ENCODE data around the gene CREBL2.

DNA sequence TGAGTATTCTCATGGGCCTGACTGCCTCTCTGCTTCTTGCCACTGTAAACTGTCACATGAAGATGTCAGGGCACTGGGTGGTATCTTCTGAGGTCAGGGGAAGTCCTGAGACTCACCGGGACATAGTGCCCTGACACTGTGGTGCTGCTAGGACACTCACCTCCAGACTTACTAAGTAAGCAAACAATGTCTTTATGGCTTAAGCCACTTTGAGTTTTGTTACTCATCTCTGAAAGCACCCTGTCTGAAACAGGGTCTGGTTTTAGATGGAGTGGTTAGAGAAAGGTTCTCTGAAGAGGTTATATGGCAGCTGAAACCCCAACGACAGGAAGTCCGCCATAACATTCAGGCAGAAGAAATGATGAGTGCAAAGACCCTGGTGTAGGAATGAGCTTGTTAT, 61.6 kb downstream of the CREBL2 start:
- TF ChIP-seq, protein P1, sequence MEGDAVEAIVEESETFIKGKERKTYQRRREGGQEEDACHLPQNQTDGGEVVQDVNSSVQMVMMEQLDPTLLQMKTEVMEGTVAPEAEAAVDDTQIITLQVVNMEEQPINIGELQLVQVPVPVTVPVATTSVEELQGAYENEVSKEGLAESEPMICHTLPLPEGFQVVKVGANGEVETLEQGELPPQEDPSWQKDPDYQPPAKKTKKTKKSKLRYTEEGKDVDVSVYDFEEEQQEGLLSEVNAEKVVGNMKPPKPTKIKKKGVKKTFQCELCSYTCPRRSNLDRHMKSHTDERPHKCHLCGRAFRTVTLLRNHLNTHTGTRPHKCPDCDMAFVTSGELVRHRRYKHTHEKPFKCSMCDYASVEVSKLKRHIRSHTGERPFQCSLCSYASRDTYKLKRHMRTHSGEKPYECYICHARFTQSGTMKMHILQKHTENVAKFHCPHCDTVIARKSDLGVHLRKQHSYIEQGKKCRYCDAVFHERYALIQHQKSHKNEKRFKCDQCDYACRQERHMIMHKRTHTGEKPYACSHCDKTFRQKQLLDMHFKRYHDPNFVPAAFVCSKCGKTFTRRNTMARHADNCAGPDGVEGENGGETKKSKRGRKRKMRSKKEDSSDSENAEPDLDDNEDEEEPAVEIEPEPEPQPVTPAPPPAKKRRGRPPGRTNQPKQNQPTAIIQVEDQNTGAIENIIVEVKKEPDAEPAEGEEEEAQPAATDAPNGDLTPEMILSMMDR (IDR thresholded peaks at IDR 0.05): no peak
- no peak for TF ChIP-seq POLR2AphosphoS5 (IDR thresholded peaks at IDR 0.05)
- no peak for TF ChIP-seq POLR2A (IDR thresholded peaks at IDR 0.05)

Data from breast epithelium (tissue), 3 donors.